ENCODE measurements around the gene ZNF235.

DNA sequence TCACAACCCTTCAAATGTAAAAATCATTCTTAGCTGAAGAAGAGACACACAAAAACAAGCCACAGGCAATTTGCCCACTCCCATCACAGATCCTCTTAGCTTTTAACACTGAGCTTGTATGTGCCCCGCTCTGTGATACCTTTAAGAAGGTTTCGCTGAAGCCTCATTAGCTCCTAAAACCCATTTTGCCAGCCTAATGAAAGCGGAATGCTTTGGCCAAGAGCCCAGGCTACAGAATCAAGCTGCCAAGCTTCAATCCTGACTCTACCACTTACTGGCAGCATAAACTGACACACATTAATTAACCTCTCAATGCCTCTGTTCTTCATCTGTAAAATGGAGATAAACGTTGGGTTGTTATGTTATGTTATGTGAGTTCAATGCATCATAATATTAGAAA lies 41.1 kb upstream of the ZNF235 start:
- TF ChIP-seq POLR2A (IDR thresholded peaks at IDR 0.05; ENCODE audit: low read depth, low read length) (no peak), POLR2AphosphoS5 (IDR thresholded peaks at IDR 0.05; ENCODE audit: low read depth, low read length) (no peak)
